ENCODE data around the gene SCN9A. TPM values are rescaled to one million over a fixed set of nuclear protein-coding genes. Genes with fewer than 3 reads are reported as not detected.

Gene SCN9A
- total and polyA plus RNA-seq, 2 of the 8 experiments (the other 6 are each of a cell fraction or from before 2014, with no cell fraction given): 1.6 to 6.2 TPM

- Histone ChIP-seq H3K18ac (ENCODE audit: extremely low read depth, low read length) (no peak overlapping the region), H3K4me2 (ENCODE audit: insufficient read depth in 1 of 2, low read depth in 2 of 2, low read length in 2 of 2) (no peak overlapping the region), H2BK5ac (ENCODE audit: low read depth, low read length) (no peak overlapping the region), H3K23ac (ENCODE audit: insufficient read length) (no peak overlapping the region), H3K9ac (replicated peaks in 1 of 4; ENCODE audit: extremely low read depth in 1 of 4, low read depth in 3 of 4, low read length in 3 of 4) (no peak overlapping the region), H3K27ac (ENCODE audit: low read depth, low read length) (no peak overlapping the region), H4K91ac (replicated peaks; ENCODE audit: insufficient read length, low read length) (no peak overlapping the region), H4K20me1 (replicated peaks in 1 of 2; ENCODE audit: control insufficient read depth in 1 of 2, insufficient read depth in 2 of 2, low read length in 2 of 2) (no peaks in the 10 kb centered on the region), H4K5ac (ENCODE audit: insufficient read length, low read depth, low read length) (no peak overlapping the region), H3K36me3 (ENCODE audit: control insufficient read depth in 2 of 4, insufficient read depth in 4 of 4, low read length in 3 of 4) (no peaks in the 10 kb centered on the region), H3K56ac (replicated peaks; ENCODE audit: insufficient read length, low read depth, low read length) (no peak overlapping the region), H4K8ac (ENCODE audit: extremely low read depth, insufficient read depth, low read length) (no peak overlapping the region), H2BK12ac (ENCODE audit: low read depth, low read length) (no peak overlapping the region), H3K4ac (replicated peaks; ENCODE audit: insufficient read length, low read depth, low read length) (no peak overlapping the region), H3K9me3 (ENCODE audit: insufficient read depth in 2 of 2, low read depth in 1 of 2, low read length in 1 of 2) (no peaks in the 10 kb centered on the region), H3K27me3 (replicated peaks in 1 of 4; ENCODE audit: control insufficient read depth in 3 of 4, extremely low read depth in 1 of 4, insufficient read depth in 3 of 4, low read length in 3 of 4) (no peaks in the 10 kb centered on the region), H2AFZ (ENCODE audit: low read length) (no peak overlapping the region), H3K79me1 (ENCODE audit: low read depth, low read length) (no peaks in the 10 kb centered on the region), H2BK15ac (ENCODE audit: low read length) (no peak overlapping the region), H2BK120ac (replicated peaks; ENCODE audit: low read depth, low read length) (no peak overlapping the region), H3K23me2 (ENCODE audit: low read depth, low read length) (no peaks in the 10 kb centered on the region), H2AK5ac (ENCODE audit: low read depth, low read length) (no peak overlapping the region), H2BK20ac (ENCODE audit: low read length) (no peak overlapping the region), H3K79me2 (ENCODE audit: control insufficient read depth in 1 of 2, insufficient read depth in 2 of 2, low read length in 2 of 2) (no peaks in the 10 kb centered on the region), H3K14ac (ENCODE audit: insufficient read length) (no peak overlapping the region), H3K4me3 (ENCODE audit: extremely low read depth in 1 of 4, insufficient read depth in 2 of 4, low read depth in 3 of 4, low read length in 4 of 4) (no peak overlapping the region), H3K4me1 (replicated peaks in 1 of 4; ENCODE audit: control insufficient read depth in 3 of 4, insufficient read depth in 4 of 4, low read length in 3 of 4) (no peaks in the 10 kb centered on the region)
- ChIA-PET POLR2A (ENCODE audit: partially characterized antibody) (no interaction called here), CTCF (ENCODE audit: partially characterized antibody) (no interaction called here)
- TF ChIP-seq POU5F1 (IDR thresholded peaks at IDR 0.05; ENCODE audit: low read depth, low read length) (no peak), ATF3 (IDR thresholded peaks at IDR 0.05; ENCODE audit: insufficient read depth, low read depth, low read length) (no peak), BACH1 (IDR thresholded peaks at IDR 0.05; ENCODE audit: low read length) (no peak), SP1 (IDR thresholded peaks at IDR 0.05; ENCODE audit: low read depth, low read length) (no peak), SUZ12 (IDR thresholded peaks at IDR 0.05; ENCODE audit: low read length) (no peak), YY1 (IDR thresholded peaks at IDR 0.05; ENCODE audit: low read depth, low read length) (no peak), HDAC6 (IDR thresholded peaks at IDR 0.05; ENCODE audit: low read depth, low read length) (no peak), SIN3A (conservative IDR thresholded peaks at IDR 0.05 in 1 of 2, IDR thresholded peaks at IDR 0.05 in 1 of 2; ENCODE audit: low read depth in 1 of 2, low read length in 2 of 2) (no peak), NANOG (IDR thresholded peaks at IDR 0.05; ENCODE audit: insufficient read depth, low read depth, low read length, poor library complexity, severe bottlenecking) (no peak)
- DNase-seq (ENCODE audit: low read depth in 1 of 2, low spot score in 2 of 2): no peak
- no peak for FAIRE-seq
- 100% methylated on average over 1 of the region's 1 CpG; no CpG with 5 or more reads in 1 of the 2 experiments for WGBS, 2 experiments (ENCODE audit: extremely low coverage in 1 of 2, insufficient coverage in 1 of 2, insufficient read length in 1 of 2, insufficient replicate concordance in 2 of 2, low coverage in 1 of 2, low lambda C conversion rate in 2 of 2, missing lambda C conversion rate in 1 of 2)
Observed at GRCh38 chr2:166246901-166247300, 128.8 kb downstream of the SCN9A start.

All from H1 (cell line).